Pericardium fibroblast (primary cell): ENCODE results near the gene RGMA. TPM values are rescaled to one million over a fixed set of nuclear protein-coding genes. Genes with fewer than 3 reads are reported as not detected.

Experiments
- total RNA-seq: library from RNA; depleted of rRNA; stranded (reverse); fragments of >200 nt; gene quantifications from 2 replicates; pipeline ENCODE4 v1.2.3, GENCODE V29; 2015

The RGMA gene, protein sequence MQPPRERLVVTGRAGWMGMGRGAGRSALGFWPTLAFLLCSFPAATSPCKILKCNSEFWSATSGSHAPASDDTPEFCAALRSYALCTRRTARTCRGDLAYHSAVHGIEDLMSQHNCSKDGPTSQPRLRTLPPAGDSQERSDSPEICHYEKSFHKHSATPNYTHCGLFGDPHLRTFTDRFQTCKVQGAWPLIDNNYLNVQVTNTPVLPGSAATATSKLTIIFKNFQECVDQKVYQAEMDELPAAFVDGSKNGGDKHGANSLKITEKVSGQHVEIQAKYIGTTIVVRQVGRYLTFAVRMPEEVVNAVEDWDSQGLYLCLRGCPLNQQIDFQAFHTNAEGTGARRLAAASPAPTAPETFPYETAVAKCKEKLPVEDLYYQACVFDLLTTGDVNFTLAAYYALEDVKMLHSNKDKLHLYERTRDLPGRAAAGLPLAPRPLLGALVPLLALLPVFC
- 10.4 and 17.7 TPM in 2 replicates for total RNA-seq

DNA sequence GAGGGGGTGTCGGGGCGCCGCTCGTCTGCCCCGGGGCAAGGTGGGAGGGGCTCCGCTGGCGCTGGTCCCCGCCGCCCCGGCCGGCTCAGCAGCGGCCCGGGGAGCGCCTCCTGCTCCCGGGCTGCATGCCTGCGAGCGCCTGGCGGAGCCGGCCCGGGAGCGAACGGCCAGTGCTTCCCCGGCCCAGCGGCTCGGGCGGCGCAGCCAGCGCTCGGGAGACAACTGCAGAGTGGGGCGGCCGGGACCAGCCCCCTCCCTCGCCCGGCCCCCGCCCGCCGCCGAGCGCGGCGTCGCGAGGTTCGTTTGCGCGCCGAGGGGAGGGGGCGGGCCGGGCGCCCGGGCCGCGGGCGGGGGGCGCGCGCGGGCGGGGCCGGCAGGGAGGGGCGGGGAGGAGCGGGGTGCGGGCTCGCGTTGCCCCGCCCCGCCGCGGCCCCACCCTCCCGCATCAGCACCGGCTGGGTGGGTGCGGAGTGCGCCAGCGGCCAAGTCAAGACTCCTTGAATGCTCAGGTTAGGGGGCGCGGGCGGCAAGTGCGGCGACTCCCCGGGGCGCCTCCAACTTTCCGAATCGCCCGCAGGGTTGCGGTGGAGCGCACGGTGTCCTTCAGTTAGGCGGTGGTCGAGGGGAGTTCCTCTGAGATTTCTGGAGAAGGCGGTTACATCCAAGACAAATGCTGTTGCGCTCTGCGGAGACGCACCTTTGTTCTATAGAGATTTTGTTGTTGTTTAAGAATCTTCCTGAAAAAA lies at the start of gene RGMA:
Gene RGMA (minus strand): TSS at position 231 of the 746 bp plus-strand sequence. CDS start 279 bp downstream, outside the sequence.

Other genes starting within 250 kb of the RGMA start
- 29.3 and 29.9 TPM in 2 replicates for gene CHD2, start 188.9 kb downstream of the RGMA start, total RNA-seq